ENCODE data around the gene DDR2.

GRCh38 chr1:162587347-162587746 lies 44.9 kb upstream of the DDR2 start:
- TF ChIP-seq GABPA (IDR thresholded peaks at IDR 0.05; ENCODE audit: low read depth), result no peak
- no peak for TF ChIP-seq POLR2AphosphoS5 (IDR thresholded peaks at IDR 0.05; ENCODE audit: low read depth, low read length)
- TF ChIP-seq CTCF (IDR thresholded peaks at IDR 0.05), result no peak
- TF ChIP-seq, protein P1, sequence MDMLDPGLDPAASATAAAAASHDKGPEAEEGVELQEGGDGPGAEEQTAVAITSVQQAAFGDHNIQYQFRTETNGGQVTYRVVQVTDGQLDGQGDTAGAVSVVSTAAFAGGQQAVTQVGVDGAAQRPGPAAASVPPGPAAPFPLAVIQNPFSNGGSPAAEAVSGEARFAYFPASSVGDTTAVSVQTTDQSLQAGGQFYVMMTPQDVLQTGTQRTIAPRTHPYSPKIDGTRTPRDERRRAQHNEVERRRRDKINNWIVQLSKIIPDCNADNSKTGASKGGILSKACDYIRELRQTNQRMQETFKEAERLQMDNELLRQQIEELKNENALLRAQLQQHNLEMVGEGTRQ (IDR thresholded peaks at IDR 0.05; ENCODE audit: borderline replicate concordance, low read depth, low read length), result no peak
- no peak for TF ChIP-seq TCF12 (IDR thresholded peaks at IDR 0.05)
- TF ChIP-seq JUND (IDR thresholded peaks at IDR 0.05), result no peak
- TF ChIP-seq, protein P2, sequence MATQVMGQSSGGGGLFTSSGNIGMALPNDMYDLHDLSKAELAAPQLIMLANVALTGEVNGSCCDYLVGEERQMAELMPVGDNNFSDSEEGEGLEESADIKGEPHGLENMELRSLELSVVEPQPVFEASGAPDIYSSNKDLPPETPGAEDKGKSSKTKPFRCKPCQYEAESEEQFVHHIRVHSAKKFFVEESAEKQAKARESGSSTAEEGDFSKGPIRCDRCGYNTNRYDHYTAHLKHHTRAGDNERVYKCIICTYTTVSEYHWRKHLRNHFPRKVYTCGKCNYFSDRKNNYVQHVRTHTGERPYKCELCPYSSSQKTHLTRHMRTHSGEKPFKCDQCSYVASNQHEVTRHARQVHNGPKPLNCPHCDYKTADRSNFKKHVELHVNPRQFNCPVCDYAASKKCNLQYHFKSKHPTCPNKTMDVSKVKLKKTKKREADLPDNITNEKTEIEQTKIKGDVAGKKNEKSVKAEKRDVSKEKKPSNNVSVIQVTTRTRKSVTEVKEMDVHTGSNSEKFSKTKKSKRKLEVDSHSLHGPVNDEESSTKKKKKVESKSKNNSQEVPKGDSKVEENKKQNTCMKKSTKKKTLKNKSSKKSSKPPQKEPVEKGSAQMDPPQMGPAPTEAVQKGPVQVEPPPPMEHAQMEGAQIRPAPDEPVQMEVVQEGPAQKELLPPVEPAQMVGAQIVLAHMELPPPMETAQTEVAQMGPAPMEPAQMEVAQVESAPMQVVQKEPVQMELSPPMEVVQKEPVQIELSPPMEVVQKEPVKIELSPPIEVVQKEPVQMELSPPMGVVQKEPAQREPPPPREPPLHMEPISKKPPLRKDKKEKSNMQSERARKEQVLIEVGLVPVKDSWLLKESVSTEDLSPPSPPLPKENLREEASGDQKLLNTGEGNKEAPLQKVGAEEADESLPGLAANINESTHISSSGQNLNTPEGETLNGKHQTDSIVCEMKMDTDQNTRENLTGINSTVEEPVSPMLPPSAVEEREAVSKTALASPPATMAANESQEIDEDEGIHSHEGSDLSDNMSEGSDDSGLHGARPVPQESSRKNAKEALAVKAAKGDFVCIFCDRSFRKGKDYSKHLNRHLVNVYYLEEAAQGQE (IDR thresholded peaks at IDR 0.05; ENCODE audit: low read depth, low read length), result no peak
- TF ChIP-seq MAX (IDR thresholded peaks at IDR 0.05; ENCODE audit: low read depth), result no peak
- TF ChIP-seq SIN3A (IDR thresholded peaks at IDR 0.05; ENCODE audit: borderline replicate concordance, low read depth, low read length), result no peak
- TF ChIP-seq CHD2 (IDR thresholded peaks at IDR 0.05; ENCODE audit: low read length, partially characterized antibody), result no peak
- no peak for TF ChIP-seq RAD21 (IDR thresholded peaks at IDR 0.05; ENCODE audit: low read length)
- TF ChIP-seq EP300 (IDR thresholded peaks at IDR 0.05; ENCODE audit: borderline replicate concordance in 1 of 2, low read depth in 1 of 2, low read length in 1 of 2), result no peak
- TF ChIP-seq TAF1 (IDR thresholded peaks at IDR 0.05; ENCODE audit: borderline replicate concordance, low read depth, low read length), result no peak
